Mononuclear cell (primary cell): ENCODE measurements around the gene CHCHD6. TPM values are rescaled to one million over a fixed set of nuclear protein-coding genes. Genes with fewer than 3 reads are reported as not detected.

Experiments
- H3K27me3 ChIP-seq: 2 replicates; pipeline ENCODE4 v1.6.0; 2011; ENCODE audit warnings: low read length, control low read depth; ENCODE audit not compliant: insufficient read depth
- H3K4me1 ChIP-seq: 2 replicates; pipeline ENCODE4 v1.5.1; 2011; ENCODE audit warnings: mild to moderate bottlenecking, low read length, control low read depth; ENCODE audit not compliant: insufficient read depth
- H3K4me3 ChIP-seq: 2 replicates; pipeline ENCODE4 v1.5.1; 2011; ENCODE audit warnings: mild to moderate bottlenecking, low read length, moderate library complexity
- H3K9me3 ChIP-seq: 2 replicates; pipeline ENCODE4 v1.5.1; 2011; ENCODE audit warnings: low read depth, mild to moderate bottlenecking, control low read depth, low read length
- total RNA-seq: library from RNA; depleted of rRNA; stranded (reverse); fragments of >200 nt; gene quantifications from one replicate; pipeline ENCODE4 v1.2.3, GENCODE V29; 2012

CHCHD6 gene
- total RNA-seq, 1 donor = 3.4 TPM

DNA sequence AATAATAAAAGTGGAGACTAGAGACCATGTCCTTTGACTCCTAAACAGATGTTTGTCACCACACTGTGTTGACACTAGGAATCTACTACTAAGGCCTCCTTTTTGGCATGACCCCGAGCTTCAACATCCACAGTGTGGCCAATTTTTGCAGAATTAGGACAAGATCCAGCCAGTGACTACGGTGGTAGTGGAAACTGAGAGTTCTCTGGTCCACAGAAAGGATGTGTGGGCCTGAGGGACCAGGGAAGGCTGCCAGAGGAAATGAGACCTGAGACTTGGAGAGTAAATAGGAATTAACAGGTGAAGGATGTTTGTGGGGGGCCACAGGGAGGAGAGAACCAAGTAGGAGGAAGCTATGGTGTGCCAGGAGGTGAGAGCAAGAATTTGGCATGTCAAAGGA, 122.7 kb downstream of the CHCHD6 start:
- H3K27me3 ChIP-seq = no peaks in the 10 kb centered on the region
- H3K9me3 ChIP-seq = no peaks in the 10 kb centered on the region
- no peaks in the 10 kb centered on the region for H3K4me1 ChIP-seq
- H3K4me3 ChIP-seq = no peak overlapping the region

DNA sequence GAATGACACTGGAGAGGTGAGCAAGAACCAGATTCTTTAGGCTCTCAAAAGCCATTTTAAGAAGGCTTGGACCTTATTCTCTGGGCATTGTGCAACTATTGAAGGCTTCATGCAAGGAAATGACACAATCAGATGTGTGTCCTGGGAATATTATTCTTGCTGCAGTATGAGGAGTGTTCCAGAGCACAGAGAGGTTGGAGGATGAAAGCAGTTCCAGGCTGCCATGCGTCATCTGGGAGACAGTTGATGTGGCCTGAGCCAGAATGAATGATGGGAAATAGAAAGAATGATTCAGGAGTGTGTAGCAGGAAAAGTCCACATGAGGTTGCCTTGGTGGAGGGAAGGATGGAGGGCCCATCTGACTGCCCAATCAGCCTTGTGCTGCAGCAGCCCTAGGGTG, 123.1 kb downstream of the CHCHD6 start:
- Histone ChIP-seq H3K9me3 (no peaks in the 10 kb centered on the region), H3K4me3 (no peak overlapping the region), H3K4me1 (no peaks in the 10 kb centered on the region), H3K27me3 (no peaks in the 10 kb centered on the region)

DNA sequence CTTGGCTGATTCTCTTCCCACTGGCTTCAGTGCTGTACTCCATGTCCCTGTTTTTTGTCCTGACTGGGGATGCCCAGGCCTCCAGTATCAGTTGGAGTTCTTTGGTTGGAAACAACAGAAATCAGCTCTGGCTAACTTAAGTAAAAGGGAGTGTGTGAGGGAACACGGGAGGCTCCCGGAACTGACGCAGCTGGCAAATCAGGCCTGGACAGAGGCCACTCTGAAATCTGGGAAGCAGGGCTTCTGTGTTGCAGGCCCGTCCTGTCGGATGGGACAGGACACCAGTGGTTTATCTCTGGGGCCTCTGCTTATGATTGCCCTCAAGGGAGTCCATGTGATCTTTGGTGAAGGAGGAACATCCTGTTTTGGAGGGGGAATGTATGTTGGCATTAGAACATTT, 124.3 kb downstream of the CHCHD6 start:
- Histone ChIP-seq H3K4me3 (no peak overlapping the region), H3K4me1 (no peaks in the 10 kb centered on the region), H3K27me3 (no peaks in the 10 kb centered on the region), H3K9me3 (no peaks in the 10 kb centered on the region)

DNA sequence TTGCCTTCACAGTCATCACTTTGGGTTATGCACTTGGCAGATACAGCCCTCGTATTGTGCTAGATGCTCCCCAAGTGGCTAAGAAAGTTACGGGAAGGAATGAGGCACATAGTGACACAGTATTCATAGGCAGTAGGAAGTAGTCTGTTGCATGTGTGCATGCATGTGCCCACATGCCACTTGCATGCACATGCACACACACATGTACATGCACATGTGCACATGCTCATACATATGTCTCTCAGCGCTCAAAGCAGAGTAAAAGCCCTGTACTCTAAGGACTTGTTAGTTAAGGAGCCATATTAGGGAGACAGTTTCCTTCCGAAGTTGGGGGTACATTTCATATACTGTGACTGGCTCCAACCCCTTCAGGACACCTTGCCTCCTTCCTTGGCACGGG, 128.9 kb downstream of the CHCHD6 start:
- Histone ChIP-seq H3K4me3 (no peak overlapping the region), H3K4me1 (no peaks in the 10 kb centered on the region), H3K9me3 (no peaks in the 10 kb centered on the region), H3K27me3 (no peaks in the 10 kb centered on the region)

DNA sequence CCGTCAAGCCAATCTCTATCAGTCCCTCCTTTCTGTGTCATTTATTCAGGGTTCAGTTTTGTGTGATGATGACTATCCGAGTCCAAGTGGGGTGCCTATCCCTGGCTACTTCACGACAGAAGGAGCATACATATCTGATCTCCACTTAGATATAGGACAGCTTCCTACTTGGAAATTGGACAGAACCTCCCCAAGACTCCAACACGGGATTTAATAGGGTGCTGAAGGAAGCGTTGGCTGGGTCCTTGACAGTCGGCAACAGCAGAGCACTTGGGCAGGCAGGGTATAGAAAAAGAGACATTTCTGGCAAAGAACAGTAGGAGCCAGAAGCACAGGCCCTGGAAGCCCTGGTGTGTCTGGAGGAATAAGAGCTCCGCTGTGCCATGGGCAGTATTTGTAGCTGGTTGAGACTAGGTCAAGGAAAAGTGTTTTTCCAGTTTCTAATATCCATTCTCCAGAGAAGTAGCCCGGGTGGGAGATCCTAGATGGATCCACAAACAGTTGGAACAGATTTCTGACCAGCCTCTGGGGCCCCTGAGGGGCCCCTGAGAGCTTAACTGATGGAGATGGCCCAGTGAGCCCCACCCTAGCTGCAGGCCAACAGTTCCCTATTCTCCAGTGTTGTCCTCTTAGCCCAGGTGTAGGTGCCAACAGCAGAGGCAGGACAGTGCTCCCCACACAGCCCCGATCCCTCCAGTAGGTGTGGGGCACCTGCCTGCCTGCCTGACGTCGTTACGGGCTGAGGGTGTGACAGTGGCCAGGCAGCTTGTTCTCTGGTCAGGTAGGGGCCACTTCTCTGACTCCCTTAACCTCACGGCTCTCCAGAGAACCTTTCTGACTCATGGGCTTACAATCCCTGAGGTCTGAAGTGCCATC, 130.8 kb downstream of the CHCHD6 start:
- H3K27me3 ChIP-seq = no peaks in the 10 kb centered on the region
- H3K4me1 ChIP-seq = no peaks in the 10 kb centered on the region
- H3K9me3 ChIP-seq = no peaks in the 10 kb centered on the region
- H3K4me3 ChIP-seq = no peak overlapping the region

DNA sequence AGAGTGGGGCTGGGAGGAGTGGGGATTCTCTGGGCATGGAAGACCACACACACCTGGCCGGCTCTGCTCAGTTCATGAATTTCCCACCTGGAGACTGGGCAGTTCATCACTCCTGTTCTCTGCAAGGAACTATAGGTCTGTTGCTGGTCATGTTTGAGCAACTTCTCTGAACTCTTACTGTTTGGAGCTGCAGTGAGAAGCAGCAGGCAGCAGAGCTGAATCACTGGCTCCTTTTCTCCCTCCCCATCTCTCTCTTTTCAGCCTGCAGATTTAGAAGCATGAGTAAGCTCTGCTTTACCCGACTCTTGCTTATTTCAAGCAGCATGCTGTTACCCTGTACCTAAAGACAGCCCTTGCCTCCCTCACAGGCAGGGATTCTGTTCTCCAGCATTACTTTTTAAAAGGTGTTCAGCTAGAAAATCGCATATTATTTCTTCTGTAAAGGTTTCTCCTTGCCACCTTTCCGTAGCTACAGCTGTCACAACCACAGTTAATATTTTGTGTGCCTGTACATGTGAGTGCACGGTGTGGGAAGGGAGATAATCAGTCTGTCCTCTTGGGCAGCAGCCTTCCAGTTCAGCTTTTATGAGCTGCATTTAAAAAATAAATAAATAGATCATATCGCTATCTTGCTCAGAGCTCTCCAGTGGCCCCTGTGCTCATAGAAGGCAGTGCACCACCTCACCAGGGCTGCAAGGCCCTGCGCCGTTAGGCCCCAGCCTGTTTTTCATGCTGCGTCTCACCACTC, 131.6 kb downstream of the CHCHD6 start:
- H3K27me3 ChIP-seq = no peaks in the 10 kb centered on the region
- H3K9me3 ChIP-seq = no peaks in the 10 kb centered on the region
- H3K4me1 ChIP-seq = no peaks in the 10 kb centered on the region
- no peak overlapping the region for H3K4me3 ChIP-seq

DNA sequence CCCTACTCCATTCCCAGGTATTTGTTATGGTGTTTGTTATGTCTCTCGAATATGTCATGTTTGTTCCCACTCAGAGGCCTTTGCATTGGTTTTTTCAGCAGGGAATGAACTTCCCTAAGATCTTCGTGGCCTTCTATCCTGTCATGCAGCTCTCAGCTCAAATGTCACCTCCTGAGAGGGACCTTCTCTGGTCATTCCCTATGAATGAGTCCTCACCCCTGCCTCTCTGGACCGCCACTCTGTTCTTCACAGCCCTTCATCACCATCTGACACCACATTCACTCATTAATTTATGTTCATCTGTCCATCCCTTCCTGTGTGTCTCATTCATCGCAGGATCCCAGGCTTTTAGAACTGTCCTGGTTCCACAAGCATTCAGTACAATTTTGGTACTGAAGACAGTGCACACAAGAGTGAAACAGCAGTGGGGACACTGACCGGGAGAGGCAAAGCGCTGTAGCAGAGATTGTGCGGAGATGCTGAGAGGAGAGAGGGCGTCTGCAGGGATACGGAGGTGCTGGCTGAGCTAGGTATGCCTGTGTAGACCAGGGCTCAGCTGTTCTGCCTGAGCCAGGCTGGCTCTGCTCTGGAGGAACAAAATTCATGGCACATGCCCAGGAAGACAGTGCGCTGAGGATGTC, 132.3 kb downstream of the CHCHD6 start:
- no peaks in the 10 kb centered on the region for H3K27me3 ChIP-seq
- no peaks in the 10 kb centered on the region for H3K4me1 ChIP-seq

DNA sequence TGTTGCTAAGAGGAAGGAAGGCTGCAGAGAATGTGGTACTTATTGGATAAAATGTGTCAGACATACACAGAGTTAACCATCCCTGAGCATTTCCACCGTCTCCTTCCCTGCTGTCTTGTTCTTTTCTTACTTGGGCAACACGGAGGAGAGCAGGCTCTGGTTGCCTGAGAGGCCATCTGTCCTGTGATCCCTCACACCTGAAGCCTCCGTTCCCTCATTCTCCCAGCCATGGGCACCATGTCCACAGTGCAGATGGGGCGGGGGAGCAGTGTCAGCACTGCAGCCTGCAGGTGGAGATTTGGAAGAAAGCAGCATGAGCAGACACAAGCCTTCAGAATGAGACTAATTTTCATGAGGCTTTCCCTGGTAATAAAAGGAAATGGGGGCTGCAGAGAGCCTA, 133.7 kb downstream of the CHCHD6 start:
- Histone ChIP-seq H3K4me1 (no peaks in the 10 kb centered on the region), H3K27me3 (no peaks in the 10 kb centered on the region), H3K4me3 (no peak overlapping the region), H3K9me3 (no peaks in the 10 kb centered on the region)

More for the DNA sequence above, 132.3 kb downstream of the CHCHD6 start:
- Histone ChIP-seq H3K4me3 (no peak overlapping the region), H3K9me3 (no peaks in the 10 kb centered on the region)

DNA sequence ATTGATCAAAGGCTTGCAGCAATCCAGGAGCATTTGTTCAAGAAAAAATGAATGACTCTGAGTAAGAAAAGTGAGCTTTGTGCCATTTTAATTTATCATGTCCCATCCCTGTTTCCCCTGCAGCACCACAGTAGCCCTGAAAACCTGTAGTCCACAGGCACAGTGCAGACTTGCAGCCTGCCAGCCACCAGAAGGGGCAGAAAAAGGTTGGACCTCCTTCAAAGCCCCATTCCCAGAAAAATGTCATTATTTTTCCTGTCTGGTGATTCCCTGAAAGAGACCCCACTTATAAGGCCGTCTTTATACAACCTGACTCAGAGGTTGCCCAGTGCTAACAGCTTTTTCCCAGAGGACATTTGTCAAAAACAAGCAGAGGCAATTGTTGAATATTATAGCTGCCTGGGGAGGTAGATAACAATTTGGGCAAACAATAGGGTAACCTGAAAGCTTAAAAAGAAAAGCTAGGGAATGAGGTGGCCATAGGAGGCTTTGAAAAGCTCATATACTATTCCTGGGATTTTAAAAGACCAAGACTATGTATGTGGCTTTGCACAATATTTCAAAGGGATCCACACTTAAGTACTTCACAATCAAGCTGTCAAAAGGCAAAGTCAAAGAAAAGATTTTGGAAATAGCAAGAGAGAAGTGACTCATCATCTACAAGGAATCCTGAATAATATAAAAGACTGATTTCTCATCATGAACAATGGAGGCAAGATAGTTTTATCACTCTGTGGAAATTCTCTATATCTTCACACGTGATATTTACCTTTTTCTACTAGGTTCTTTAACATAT, 142.1 kb downstream of the CHCHD6 start:
- H3K4me3 ChIP-seq = no peak overlapping the region
- H3K9me3 ChIP-seq = no peaks in the 10 kb centered on the region
- H3K27me3 ChIP-seq = no peaks in the 10 kb centered on the region
- no peaks in the 10 kb centered on the region for H3K4me1 ChIP-seq

DNA sequence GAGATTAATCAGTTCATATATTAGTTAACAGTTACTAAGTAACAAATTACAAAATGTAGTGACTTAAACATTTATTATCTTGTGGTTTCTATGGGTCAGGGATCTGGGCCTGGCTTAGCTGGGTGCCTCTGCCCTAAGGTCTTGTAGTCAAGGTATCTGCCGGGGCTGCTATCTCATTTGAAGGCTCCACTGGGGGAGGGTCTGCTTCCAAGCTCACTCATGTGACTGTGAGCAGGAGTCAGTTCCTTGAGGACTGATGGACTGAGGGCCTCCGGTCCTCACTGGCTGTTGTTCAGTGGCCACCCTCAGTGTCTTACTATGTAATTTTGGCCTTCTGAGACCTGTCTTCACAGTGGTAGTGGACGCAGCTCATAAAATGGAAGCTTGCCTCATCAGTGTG, 143.0 kb downstream of the CHCHD6 start:
- Histone ChIP-seq H3K9me3 (no peaks in the 10 kb centered on the region), H3K4me1 (no peaks in the 10 kb centered on the region), H3K4me3 (no peak overlapping the region), H3K27me3 (no peaks in the 10 kb centered on the region)

DNA sequence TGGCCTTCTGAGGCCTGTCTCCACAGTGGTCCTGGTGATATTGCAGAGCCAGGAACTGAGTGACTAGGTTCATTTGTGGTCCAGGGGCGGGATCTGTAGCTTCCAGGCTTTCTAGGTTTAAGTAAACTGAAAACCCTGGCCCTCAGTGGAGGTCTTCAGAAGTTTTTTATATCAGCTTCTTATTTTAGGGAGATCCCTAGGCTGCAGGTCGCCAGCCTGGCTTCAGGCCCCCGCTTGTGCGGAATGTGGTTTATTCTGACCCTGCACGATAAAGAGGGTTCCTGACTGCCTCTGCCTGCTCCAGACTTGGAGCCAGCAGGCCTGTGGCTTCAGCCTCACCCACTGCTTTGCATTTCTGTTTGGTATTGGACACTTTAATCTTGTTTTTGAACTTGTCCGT, 145.0 kb downstream of the CHCHD6 start:
- no peaks in the 10 kb centered on the region for H3K27me3 ChIP-seq
- H3K4me1 ChIP-seq = no peaks in the 10 kb centered on the region
- no peak overlapping the region for H3K4me3 ChIP-seq
- no peaks in the 10 kb centered on the region for H3K9me3 ChIP-seq

DNA sequence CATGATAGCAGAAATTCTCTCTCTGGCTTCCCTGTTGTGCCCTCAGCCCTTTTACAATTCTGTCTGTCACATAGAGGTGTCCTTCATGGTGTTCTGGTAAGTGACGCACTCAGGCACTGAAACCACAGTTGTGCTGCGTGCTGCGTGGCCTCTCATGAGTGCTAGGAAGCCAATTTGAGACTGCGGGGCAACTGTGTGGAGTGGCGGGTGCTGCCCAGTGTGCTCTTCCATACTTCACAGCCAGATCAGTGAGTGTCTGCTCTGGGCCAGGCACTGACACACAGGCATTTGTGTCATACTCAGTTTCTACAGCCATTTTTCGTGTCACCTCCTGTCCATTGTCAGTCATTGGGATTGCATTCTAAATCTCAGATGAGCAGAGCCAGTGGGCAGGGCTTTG, 145.7 kb downstream of the CHCHD6 start:
- Histone ChIP-seq H3K4me1 (no peaks in the 10 kb centered on the region), H3K4me3 (no peak overlapping the region), H3K9me3 (no peaks in the 10 kb centered on the region), H3K27me3 (no peaks in the 10 kb centered on the region)

DNA sequence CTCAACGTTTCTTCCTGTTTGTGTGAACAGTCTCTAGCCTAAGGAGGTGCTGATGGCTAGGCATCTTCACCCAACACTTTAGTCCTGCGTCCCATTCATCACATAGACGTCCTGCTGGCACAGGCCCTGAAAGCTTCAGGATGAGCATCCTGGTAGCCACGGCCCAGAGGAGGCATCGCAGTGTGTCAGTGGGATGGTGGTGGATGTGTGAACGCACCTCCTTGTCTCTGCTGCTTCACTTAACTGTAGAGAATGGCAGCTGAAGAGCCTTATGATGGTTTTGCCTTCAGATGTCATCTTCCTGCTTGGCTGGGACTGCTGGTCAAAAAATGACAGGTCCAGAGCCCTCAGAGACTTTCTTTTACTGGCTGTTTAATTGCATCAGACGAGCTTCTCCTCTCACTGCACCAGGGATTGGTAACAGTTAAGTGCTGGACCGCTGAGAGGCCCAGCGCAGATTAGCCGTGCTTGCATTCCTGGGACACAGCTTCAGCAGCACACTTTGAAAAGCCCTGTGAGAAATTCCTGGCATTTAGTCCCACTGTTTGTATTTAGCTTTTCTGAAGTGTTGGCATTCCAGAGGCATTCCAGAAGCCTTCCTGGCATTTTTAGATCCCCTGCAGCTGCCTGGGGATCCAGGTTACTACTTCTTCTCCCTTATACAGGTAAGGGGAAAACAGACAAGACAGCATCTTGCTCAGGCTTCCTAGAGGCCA, 146.5 kb downstream of the CHCHD6 start:
- Histone ChIP-seq H3K4me1 (no peaks in the 10 kb centered on the region), H3K4me3 (no peak overlapping the region), H3K27me3 (no peaks in the 10 kb centered on the region)

DNA sequence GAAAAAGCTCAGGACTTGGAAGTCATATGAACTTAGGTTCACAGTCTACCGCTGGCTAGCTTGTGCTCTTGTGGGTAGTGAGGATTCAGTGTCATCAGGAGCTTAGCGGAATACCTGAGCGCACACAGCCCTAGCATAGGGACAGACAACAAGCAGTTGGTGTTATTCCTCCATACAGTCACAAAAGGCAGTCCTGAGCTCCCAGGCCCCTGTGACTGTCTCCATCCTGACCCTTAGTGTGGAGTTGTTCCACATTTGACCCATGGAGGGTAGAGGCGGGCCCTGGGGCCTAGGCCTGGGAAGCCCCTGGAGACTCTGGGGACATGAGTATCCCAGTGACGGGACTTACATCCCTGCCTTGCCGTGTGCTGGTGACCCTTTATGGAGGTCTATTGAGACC, 147.3 kb downstream of the CHCHD6 start:
- no peaks in the 10 kb centered on the region for H3K4me1 ChIP-seq
- H3K9me3 ChIP-seq = no peaks in the 10 kb centered on the region
- H3K27me3 ChIP-seq = no peaks in the 10 kb centered on the region
- H3K4me3 ChIP-seq = no peak overlapping the region

More for the DNA sequence above, 146.5 kb downstream of the CHCHD6 start:
- no peaks in the 10 kb centered on the region for H3K9me3 ChIP-seq
